GM12878 (cell line): ENCODE data around the gene C1QTNF12. TPM values are rescaled to one million over a fixed set of nuclear protein-coding genes. Genes with fewer than 3 reads are reported as not detected.
A peak's percentile ranks its signal among the peaks of the same experiment; 100 is the strongest.

Source experiments
- ATAC-seq: fragments of 200-7000 bp; cut with Tn5 transposase; 3 replicates; pipeline ENCODE4 v1.9.1; 2020; ENCODE audit warnings: mild to moderate bottlenecking, moderate library complexity
- BruUV-seq: library from RNA; stranded (reverse); fragments of 400-500 nt; replicated peaks from 2 replicates; lab custom pipeline; 2021; lab: Mats Ljungman, UMichigan
- CTCF ChIA-PET: fragments of 300-600 bp; sonication (Branson Sonifier 250); formaldehyde crosslinking; extraction: SDS; loops from one replicate; lab custom pipeline; 2021; ENCODE audit warnings: inconsistent platforms; lab: Yijun Ruan, JAX
- POLR2A ChIA-PET: fragments of 350-600 bp; formaldehyde crosslinking; extraction: SDS; loops from one replicate; lab custom pipeline; 2021; ENCODE audit warnings: inconsistent platforms; lab: Charles Lee
- RAD21 ChIA-PET: fragments of 300-600 bp; sonication (Branson Sonifier 250); formaldehyde crosslinking; loops from one replicate; lab custom pipeline; 2023; ENCODE audit warnings: antibody characterized with exemption; ENCODE audit not compliant: unreplicated experiment; lab: Charles Lee
- SMC1A ChIA-PET: fragments of 300-600 bp; sonication (Branson Sonifier 250); formaldehyde crosslinking; loops from one replicate; lab custom pipeline; 2023; ENCODE audit not compliant: unreplicated experiment, uncharacterized antibody; lab: Charles Lee
- DNase-seq: peaks from one replicate; pipeline ENCODE4 v3.0.0-alpha.2; 2011; ENCODE audit warnings: low read depth, low spot score
- FAIRE-seq: peaks from 3 replicates; lab custom pipeline; 2011; peaks lifted over from hg19 to GRCh38; lab: Jason Lieb, UNC
- H2AFZ ChIP-seq: 2 replicates; pipeline ENCODE4 v1.6.0; 2011; ENCODE audit warnings: low read depth, low read length, control low read depth; ENCODE audit not compliant: control insufficient read depth
- H3K27ac ChIP-seq: 2 replicates; pipeline ENCODE4 v1.5.1; 2011; ENCODE audit warnings: control low read depth; ENCODE audit not compliant: control insufficient read depth, insufficient read depth
- H3K27me3 ChIP-seq, 2 experiments: replicated peaks in 1 of 2; 2 replicates each; pipeline versions ENCODE4 v1.6.0 to v1.6.1; 2011; ENCODE audit warnings: low read length in 1 of 2; ENCODE audit not compliant: control insufficient read depth in 2 of 2, insufficient read depth in 2 of 2
- H3K36me3 ChIP-seq, 2 experiments: 2 replicates each; pipeline ENCODE4 v1.5.1; 2011; ENCODE audit warnings: low read length in 1 of 2; ENCODE audit not compliant: control insufficient read depth in 2 of 2, insufficient read depth in 2 of 2
- H3K4me1 ChIP-seq: 2 replicates; pipeline ENCODE4 v1.6.1; 2011; ENCODE audit warnings: mild to moderate bottlenecking, low read length, moderate library complexity, mixed read lengths; ENCODE audit not compliant: control insufficient read depth, insufficient read depth
- H3K4me2 ChIP-seq: 2 replicates; pipeline ENCODE4 v1.6.0; 2011; ENCODE audit warnings: control low read depth; ENCODE audit not compliant: control insufficient read depth, insufficient read depth
- H3K4me3 ChIP-seq: fragments of 200-600 bp; sonication (generic); 2 replicates; pipeline ENCODE4 v1.5.1; 2016
- H3K79me2 ChIP-seq: 2 replicates; pipeline ENCODE4 v1.6.0; 2011; ENCODE audit warnings: low read length; ENCODE audit not compliant: control insufficient read depth, insufficient read depth
- H3K9ac ChIP-seq: 2 replicates; pipeline ENCODE4 v1.8.0; 2011; ENCODE audit warnings: low read length, control low read depth, mixed read lengths; ENCODE audit not compliant: control insufficient read depth, insufficient read depth
- H3K9me3 ChIP-seq: replicated peaks from 3 replicates; pipeline ENCODE4 v1.5.1; 2011; ENCODE audit warnings: mild to moderate bottlenecking, low read length; ENCODE audit not compliant: control insufficient read depth, insufficient read depth
- H4K20me1 ChIP-seq: 2 replicates; pipeline ENCODE4 v1.6.0; 2011; ENCODE audit not compliant: control insufficient read depth, insufficient read depth
- BRCA1 ChIP-seq: IDR thresholded peaks from 2 replicates; pipeline ENCODE4 v1.6.1; 2011; ENCODE audit warnings: low read depth, low read length, improper control_type of control experiment
- CHD2 ChIP-seq: IDR thresholded peaks from 2 replicates; pipeline ENCODE4 v1.6.1; 2011; ENCODE audit warnings: low read depth, low read length, improper control_type of control experiment, borderline replicate concordance
- GATAD2B ChIP-seq: fragments of 450-650 bp; conservative IDR thresholded peaks from 2 replicates; pipeline ENCODE4 v1.6.1; 2017; ENCODE audit warnings: low read depth, mild to moderate bottlenecking, moderate library complexity
- JUNB ChIP-seq: IDR thresholded peaks from 2 replicates; pipeline ENCODE4 v1.6.1; 2016; ENCODE audit warnings: antibody characterized with exemption, mild to moderate bottlenecking
- KAT2A ChIP-seq: conservative IDR thresholded peaks from 2 replicates; pipeline ENCODE4 v1.6.1; 2011; ENCODE audit warnings: low read depth, low read length; ENCODE audit not compliant: control insufficient read depth
- NFXL1 ChIP-seq: fragments of 450-650 bp; IDR thresholded peaks from 2 replicates; pipeline ENCODE4 v1.6.1; 2017; ENCODE audit warnings: antibody characterized with exemption, mild to moderate bottlenecking, borderline replicate concordance
- POU2F2 ChIP-seq: IDR thresholded peaks from 3 replicates; pipeline ENCODE4 v1.6.1; 2011; ENCODE audit warnings: low read depth, mild to moderate bottlenecking, low read length, borderline replicate concordance
- RAD21 ChIP-seq: IDR thresholded peaks from 2 replicates; pipeline ENCODE4 v1.6.1; 2011; ENCODE audit warnings: mild to moderate bottlenecking, low read depth, low read length, moderate library complexity; ENCODE audit not compliant: insufficient read depth
- ZNF207 ChIP-seq: fragments of 450-650 bp; IDR thresholded peaks from 2 replicates; pipeline ENCODE4 v1.6.1; 2014; ENCODE audit warnings: antibody characterized with exemption, mild to moderate bottlenecking, borderline replicate concordance
- ZNF622 ChIP-seq: fragments of 450-650 bp; IDR thresholded peaks from 2 replicates; pipeline ENCODE4 v1.6.1; 2017; ENCODE audit warnings: mild to moderate bottlenecking, inconsistent platforms
- WGBS: methylation state at CpG from one replicate; pipeline ENCODE4 v1.1.6; 2016; ENCODE audit warnings: low lambda C conversion rate; ENCODE audit not compliant: insufficient replicate concordance, insufficient coverage; ENCODE audit errors: missing lambda C conversion rate; 5-methylcytosine and 5-hydroxymethylcytosine counted together
- in situ Hi-C: fragments of 300-500 bp; cut with MboI; formaldehyde crosslinking; loops from 9 replicates; pipeline ENCODE4 v1.14.3; 2018; ENCODE audit warnings: mixed read lengths
- intact Hi-C: fragments of 100-400 bp; cut with micrococcal nuclease; formaldehyde crosslinking; loops from one replicate; pipeline ENCODE4 v1.14.2; 2022; ENCODE audit not compliant: unreplicated experiment
- polyA plus RNA-seq, 11 experiments: library from polyadenylated mRNA; depleted of rRNA in 4 of 11; unstranded in 6 of 11; stranded (reverse) in 5 of 11; fragments of >200 nt; fragmentation: Nextera tagmentation in 4 of 11; fragmentation: Illumina TruSeq in 1 of 11; extraction: Ambion mirVana in 4 of 11; extraction: Trizol in 1 of 11; gene quantifications; 1 replicate in 1 of 11; 2 replicates in 10 of 11; pipeline versions ENCODE4 v1.2.1 to v1.2.3, GENCODE V29; 2011 to 2016; ENCODE audit warnings: inconsistent platforms in 2 of 11, missing spikeins in 2 of 11, low read depth in 1 of 11
- total RNA-seq, 4 experiments: library from RNA; depleted of rRNA in 3 of 4; stranded (reverse); fragments of >200 nt in 3 of 4; fragmentation: Illumina TruSeq in 1 of 4; extraction: Trizol in 1 of 4; gene quantifications; 2 replicates each; pipeline versions ENCODE4 v1.2.1 to v1.2.3, GENCODE V29; 2013 to 2021
- TF ChIP-seq, protein P1 (sequence below): IDR thresholded peaks from 2 replicates; pipeline ENCODE4 v1.6.1; 2012; ENCODE audit warnings: low read length, inconsistent platforms
- TF ChIP-seq, protein P2 (sequence below): IDR thresholded peaks from 2 replicates; pipeline ENCODE4 v1.6.1; 2011; ENCODE audit warnings: low read depth, low read length, improper control_type of control experiment, borderline replicate concordance

The C1QTNF12 gene
- total and polyA plus RNA-seq, 10 of the 15 experiments (the other 5 are each of a cell fraction or from before 2014, with no cell fraction given): 0.17 to 1.0 (median 0.31) TPM; not detected in 5

DNA sequence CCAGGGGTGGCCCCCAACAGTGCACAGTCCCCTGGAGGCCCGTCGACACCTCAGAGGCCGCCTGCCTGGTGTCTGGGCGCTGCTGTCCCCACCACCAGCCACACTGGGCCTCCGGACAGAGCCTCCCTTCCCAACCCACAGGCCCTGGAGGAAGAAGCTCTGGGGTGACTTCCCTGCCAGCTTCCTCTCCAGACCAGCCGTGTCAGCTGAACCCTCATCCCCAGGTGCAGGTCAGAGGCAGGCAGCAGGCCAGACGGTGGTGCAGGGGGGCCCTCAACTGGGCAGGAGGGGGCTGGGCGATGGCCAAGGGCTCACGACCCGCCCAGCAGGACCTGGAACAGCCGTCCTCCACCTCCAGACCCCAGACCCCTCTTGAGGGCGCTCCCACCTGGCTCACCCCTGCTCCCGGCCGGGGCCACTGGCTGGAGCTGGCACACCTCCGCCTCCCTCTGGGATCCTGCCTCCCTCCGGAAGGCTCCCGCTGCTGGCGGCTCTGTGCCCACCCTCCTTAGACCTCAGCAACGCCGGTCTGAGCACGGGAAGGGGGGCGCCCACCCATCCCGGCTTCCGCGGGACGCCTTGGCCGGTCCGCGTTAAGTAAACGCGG lies 40.6 kb downstream of the C1QTNF12 start:
- DNase-seq: no peak
- RAD21 ChIA-PET: interaction anchor here (0.9 to 2.1 kb wide), 6 partner anchors 25 to 86 kb away, joined by 3 to 10 read pairs (median 5); no protein-coding TSS in a partner anchor
- H4K20me1 ChIP-seq: no peaks in the 10 kb centered on the region
- no peaks in the 10 kb centered on the region for H3K79me2 ChIP-seq
- ATAC-seq: peak; percentile 2; the same call in 1 of the 3 replicates
- TF ChIP-seq ZNF207: no peak
- 0 out of 2 replicates have a peak, but pooled peaks have one; percentile 8 for TF ChIP-seq RAD21
- SMC1A ChIA-PET: interaction anchor here (1.0 to 1.5 kb wide), 2 partner anchors 45 to 84 kb away, joined by 3 to 4 read pairs; no protein-coding TSS in a partner anchor
- BruUV-seq: no TSS peak
- H3K9ac ChIP-seq: no peak overlapping the region; the same call in 1 of the 2 replicates
- CTCF ChIA-PET: interaction anchor here (2.0 kb wide), 1 partner anchor 85 kb away, joined by 25 read pairs; no protein-coding TSS in a partner anchor
- H3K36me3 ChIP-seq: no peaks in the 10 kb centered on the region
- H3K4me3 ChIP-seq: no peak overlapping the region
- peak overlapping the region; percentile 15; the same call in 1 of the 2 replicates for H2AFZ ChIP-seq
- FAIRE-seq: no peak
- intact Hi-C loops (no loop called here), in situ Hi-C loops (no loop called here)
- no peak overlapping the region for H3K27ac ChIP-seq
- H3K4me1 ChIP-seq: peaks cover 28% of the 10 kb centered on the region
- no peaks in the 10 kb centered on the region for H3K9me3 ChIP-seq
- POLR2A ChIA-PET: interaction anchor here (0.9 to 1.3 kb wide), 3 partner anchors 34 to 45 kb away, joined by 3 to 4 read pairs (median 3); no protein-coding TSS in a partner anchor
- H3K4me2 ChIP-seq: peak overlapping the region; percentile 89
- WGBS: 11% methylated on average over 31 of the region's 31 CpGs
- peaks cover 0 to 8% of the 10 kb centered on the region in 2 experiments; a peak in 1 of 4 replicates for H3K27me3 ChIP-seq

DNA sequence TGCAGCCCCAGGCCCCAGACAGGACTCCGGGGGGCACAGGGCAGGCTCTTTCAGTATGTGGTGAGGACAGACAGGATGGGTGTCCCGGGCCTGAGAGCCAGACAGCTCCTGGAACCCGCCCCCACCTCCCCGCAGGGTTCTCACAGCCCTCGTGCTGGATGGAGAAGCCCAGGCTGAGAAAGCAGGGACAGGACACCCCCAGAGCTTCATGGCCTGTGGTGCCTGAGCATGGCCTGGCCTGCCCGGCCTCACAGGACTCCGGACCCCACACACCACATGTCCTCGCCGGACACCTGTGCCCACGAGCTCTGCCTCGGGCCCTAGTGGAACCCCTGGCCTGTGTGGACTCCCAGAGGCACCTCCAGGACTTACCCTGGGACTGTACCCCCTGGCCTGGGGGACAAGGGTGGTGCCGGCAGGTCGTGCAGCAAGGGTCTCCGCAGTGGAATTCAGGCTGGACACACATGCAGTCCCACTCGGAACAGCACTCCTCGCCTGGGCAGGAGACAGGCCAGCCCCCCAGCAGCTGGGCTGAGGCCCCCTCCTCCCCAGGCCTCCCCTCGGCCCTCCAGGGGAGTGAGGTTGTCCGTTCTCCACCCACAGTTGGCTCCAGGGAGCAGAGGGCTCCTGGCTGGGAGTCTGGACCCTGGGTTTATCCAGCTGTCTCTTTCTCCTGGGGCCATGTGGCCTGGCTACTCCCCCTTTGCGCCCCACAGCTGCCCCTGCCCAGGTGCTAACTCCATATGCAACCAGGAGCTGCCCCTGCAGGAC lies 41.3 kb downstream of the C1QTNF12 start:
- intact Hi-C loops: no loop called here
- H2AFZ ChIP-seq: no peak overlapping the region
- RAD21 ChIA-PET: interaction anchor here (0.9 to 2.1 kb wide), 5 partner anchors 26 to 83 kb away, joined by 3 to 10 read pairs (median 6); no protein-coding TSS in a partner anchor
- no peaks in the 10 kb centered on the region for H4K20me1 ChIP-seq
- no TSS peak for BruUV-seq
- H3K4me3 ChIP-seq: no peak overlapping the region
- H3K27ac ChIP-seq: no peak overlapping the region
- POLR2A ChIA-PET: interaction anchor here (0.6 to 1.3 kb wide), 4 partner anchors 34 to 67 kb away, joined by 3 to 5 read pairs (median 4); no protein-coding TSS in a partner anchor
- no peaks in the 10 kb centered on the region for H3K79me2 ChIP-seq
- SMC1A ChIA-PET: interaction anchor here (1.0 to 1.5 kb wide), 2 partner anchors 46 to 83 kb away, joined by 3 to 4 read pairs; no protein-coding TSS in a partner anchor
- DNase-seq: no peak
- H3K4me1 ChIP-seq: peaks cover 28% of the 10 kb centered on the region
- H3K36me3 ChIP-seq: no peaks in the 10 kb centered on the region
- whole genome bisulfite sequencing: 28% methylated on average over 19 of the region's 19 CpGs
- CTCF ChIA-PET: interaction anchor here (2.0 kb wide), 1 partner anchor 84 kb away, joined by 25 read pairs; no protein-coding TSS in a partner anchor
- no peak overlapping the region for H3K9ac ChIP-seq
- H3K27me3 ChIP-seq: peaks cover 0 to 8% of the 10 kb centered on the region in 2 experiments; a peak in 1 of 4 replicates
- peak overlapping the region; percentile 89; the same call in 1 of the 2 replicates for H3K4me2 ChIP-seq
- no peak for FAIRE-seq
- H3K9me3 ChIP-seq: no peaks in the 10 kb centered on the region
- ATAC-seq: no peak
- in situ Hi-C loops: no loop called here
- TF ChIP-seq GATAD2B (no peak), KAT2A (no peak), JUNB (no peak), POU2F2 (no peak), BRCA1 (no peak), NFXL1 (no peak), CHD2 (no peak), ZNF622 (no peak)
- TF ChIP-seq, protein P1, sequence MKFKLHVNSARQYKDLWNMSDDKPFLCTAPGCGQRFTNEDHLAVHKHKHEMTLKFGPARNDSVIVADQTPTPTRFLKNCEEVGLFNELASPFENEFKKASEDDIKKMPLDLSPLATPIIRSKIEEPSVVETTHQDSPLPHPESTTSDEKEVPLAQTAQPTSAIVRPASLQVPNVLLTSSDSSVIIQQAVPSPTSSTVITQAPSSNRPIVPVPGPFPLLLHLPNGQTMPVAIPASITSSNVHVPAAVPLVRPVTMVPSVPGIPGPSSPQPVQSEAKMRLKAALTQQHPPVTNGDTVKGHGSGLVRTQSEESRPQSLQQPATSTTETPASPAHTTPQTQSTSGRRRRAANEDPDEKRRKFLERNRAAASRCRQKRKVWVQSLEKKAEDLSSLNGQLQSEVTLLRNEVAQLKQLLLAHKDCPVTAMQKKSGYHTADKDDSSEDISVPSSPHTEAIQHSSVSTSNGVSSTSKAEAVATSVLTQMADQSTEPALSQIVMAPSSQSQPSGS: no peak
- TF ChIP-seq, protein P2, sequence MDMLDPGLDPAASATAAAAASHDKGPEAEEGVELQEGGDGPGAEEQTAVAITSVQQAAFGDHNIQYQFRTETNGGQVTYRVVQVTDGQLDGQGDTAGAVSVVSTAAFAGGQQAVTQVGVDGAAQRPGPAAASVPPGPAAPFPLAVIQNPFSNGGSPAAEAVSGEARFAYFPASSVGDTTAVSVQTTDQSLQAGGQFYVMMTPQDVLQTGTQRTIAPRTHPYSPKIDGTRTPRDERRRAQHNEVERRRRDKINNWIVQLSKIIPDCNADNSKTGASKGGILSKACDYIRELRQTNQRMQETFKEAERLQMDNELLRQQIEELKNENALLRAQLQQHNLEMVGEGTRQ: no peak
